Right atrium auricular region (tissue), 2 donors: ENCODE results near the gene NUDT16L1. TPM values are rescaled to one million over a fixed set of nuclear protein-coding genes. Genes with fewer than 3 reads are reported as not detected.
"Not testable (repeated sequence)": the region's sequence is repeated elsewhere in the genome, so short reads cannot be mapped to it uniquely, and the experiment has no call there.

Source experiments
- DNase-seq: peaks from one replicate; pipeline ENCODE4 v3.0.0-alpha.2; 2019; ENCODE audit warnings: low spot score
- H3K27ac ChIP-seq, 2 donors: fragments of 200-600 bp; sonication (generic); 1 replicate in 1 of 2; 2 replicates in 1 of 2; pipeline ENCODE4 v1.5.1; 2016 to 2019
- H3K27me3 ChIP-seq, 2 donors: fragments of 200-600 bp; sonication (generic); one replicate each; pipeline versions ENCODE4 v1.5.1 to v1.6.0; 2017 to 2019
- H3K36me3 ChIP-seq: fragments of 200-600 bp; sonication (generic); one replicate; pipeline ENCODE4 v1.5.1; 2016
- H3K4me1 ChIP-seq, 2 donors: fragments of 200-600 bp; sonication (generic); one replicate each; pipeline versions ENCODE4 v1.5.1 to v1.6.0; 2017 to 2019
- H3K4me3 ChIP-seq, 2 donors: fragments of 200-600 bp; sonication (generic); 1 replicate in 1 of 2; 2 replicates in 1 of 2; pipeline ENCODE4 v1.5.1; 2017 to 2019; ENCODE audit warnings: mild to moderate bottlenecking in 1 of 2, moderate library complexity in 1 of 2
- H3K9me3 ChIP-seq, 2 donors: fragments of 200-600 bp; sonication (generic); one replicate each; pipeline ENCODE4 v1.5.1; 2019
- CTCF ChIP-seq, 2 donors: fragments of 200-600 bp; sonication (generic); IDR thresholded peaks; one replicate each; pipeline ENCODE4 v1.5.1; 2019; ENCODE audit warnings: antibody characterized with exemption in 2 of 2
- microRNA-seq, 2 donors: library from miRNA; unstranded; fragments of <30 nt; microRNA quantifications; one replicate each; pipeline ENCODE4, GENCODE V29; 2016 to 2017; ENCODE audit warnings: borderline number of aligned reads in 2 of 2, borderline replicate concordance in 1 of 2
- total RNA-seq, 2 donors: library from RNA; depleted of rRNA; stranded (reverse); fragments of >200 nt; gene quantifications; one replicate each; pipeline ENCODE4 v1.1.0, GENCODE V29; 2016

The NUDT16L1 gene
- total RNA-seq, 2 donors from 2014 or later = 25.5 to 61.5 TPM

GRCh38 chr16:4737545-4737944, 44.2 kb downstream of the NUDT16L1 start:
- H3K36me3 ChIP-seq = no peaks in the 10 kb centered on the region
- H3K27ac ChIP-seq = no peak overlapping the region
- H3K27me3 ChIP-seq = no peaks in the 10 kb centered on the region
- H3K9me3 ChIP-seq = no peaks in the 10 kb centered on the region
- no peak overlapping the region for H3K4me3 ChIP-seq
- H3K4me1 ChIP-seq = peaks cover 0 to 9% of the 10 kb centered on the region in 2 donors
- no peak for TF ChIP-seq CTCF (IDR thresholded peaks at IDR 0.05)
- DNase-seq = no peak

GRCh38 chr16:4738370-4738769, 45.0 kb downstream of the NUDT16L1 start:
- H3K27me3 ChIP-seq, H3K4me3 ChIP-seq, H3K36me3 ChIP-seq, H3K4me1 ChIP-seq, DNase-seq, H3K9me3 ChIP-seq, H3K27ac ChIP-seq: not testable (repeated sequence)

DNA sequence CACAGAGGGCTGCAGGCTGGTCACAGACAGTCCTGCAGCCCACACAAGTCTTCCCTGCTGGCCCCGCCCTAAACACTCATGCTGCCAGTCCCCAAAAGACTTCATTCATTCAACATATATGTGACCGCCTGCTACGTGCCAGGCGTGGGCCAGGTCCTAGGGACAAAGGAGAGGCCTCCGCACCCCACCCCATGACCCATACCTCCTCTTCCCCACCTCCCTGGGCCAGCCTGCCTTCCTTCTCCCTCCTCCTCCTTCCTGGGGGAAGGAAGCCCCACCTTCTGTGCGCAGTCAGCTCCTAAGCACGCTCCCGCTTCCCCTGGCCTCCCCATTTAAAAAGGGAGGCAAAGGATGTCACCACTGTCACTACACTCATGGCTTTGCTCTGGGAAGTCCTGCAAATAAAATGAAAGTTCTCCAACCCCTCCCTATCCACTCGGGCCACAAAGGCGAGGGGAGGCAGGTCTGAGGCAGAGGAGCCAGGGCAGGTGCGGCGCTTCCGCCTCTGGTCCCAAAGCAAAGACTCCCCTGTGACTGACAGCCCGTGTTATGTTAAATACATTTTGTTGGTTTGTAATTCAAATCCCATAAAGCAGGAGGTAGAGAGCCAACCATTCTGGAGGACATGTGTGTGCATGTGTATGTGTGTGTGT, 50.0 kb downstream of the NUDT16L1 start:
- H3K36me3 ChIP-seq = no peaks in the 10 kb centered on the region
- no peaks in the 10 kb centered on the region for H3K4me1 ChIP-seq
- H3K27ac ChIP-seq = no peak overlapping the region
- no peak for TF ChIP-seq CTCF (IDR thresholded peaks at IDR 0.05)
- no peaks in the 10 kb centered on the region for H3K9me3 ChIP-seq
- DNase-seq = no peak
- H3K4me3 ChIP-seq = no peak overlapping the region
- H3K27me3 ChIP-seq = no peaks in the 10 kb centered on the region

DNA sequence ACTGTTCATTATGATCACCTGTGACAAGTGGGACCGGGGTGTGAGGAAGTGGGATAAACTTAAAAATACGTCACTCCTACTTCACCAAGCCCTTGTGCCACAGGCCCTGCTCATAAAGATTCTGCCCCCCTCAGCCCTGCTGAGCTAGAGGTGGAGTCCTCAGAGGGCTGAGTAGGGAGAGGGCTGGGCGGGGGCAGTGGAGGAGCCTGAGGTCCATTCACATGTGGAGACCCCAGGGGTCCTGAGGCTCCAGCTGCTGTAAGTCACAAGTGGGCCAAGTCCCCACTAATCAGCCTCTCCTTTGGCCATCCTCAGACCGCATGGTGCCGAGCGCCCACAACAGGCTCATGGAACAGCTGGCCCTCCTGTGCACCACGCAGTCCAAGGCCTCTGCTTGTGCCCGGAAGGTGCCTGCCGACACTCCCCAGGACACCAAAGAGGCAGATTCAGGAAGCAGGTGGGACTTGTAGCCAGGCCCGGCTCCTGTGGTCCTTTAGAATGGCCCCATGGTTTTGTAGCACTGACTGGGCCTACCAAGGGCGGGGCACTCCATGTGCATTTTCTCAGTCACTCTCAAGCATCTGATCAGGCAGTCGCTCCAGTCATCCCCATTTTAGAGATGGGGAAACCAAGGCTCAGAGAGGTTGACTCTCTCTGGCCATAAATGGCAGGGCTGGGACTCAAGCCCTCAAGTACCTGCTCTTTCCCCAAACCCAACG, 51.4 kb downstream of the NUDT16L1 start:
- H3K4me3 ChIP-seq = no peak overlapping the region
- TF ChIP-seq CTCF (IDR thresholded peaks at IDR 0.05) = no peak
- H3K4me1 ChIP-seq = no peaks in the 10 kb centered on the region
- H3K27me3 ChIP-seq = no peaks in the 10 kb centered on the region
- H3K9me3 ChIP-seq = no peaks in the 10 kb centered on the region
- no peaks in the 10 kb centered on the region for H3K36me3 ChIP-seq
- H3K27ac ChIP-seq = no peak overlapping the region
- no peak for DNase-seq

GRCh38 chr16:4745274-4745569, 51.9 kb downstream of the NUDT16L1 start:
- no peaks in the 10 kb centered on the region for H3K36me3 ChIP-seq
- H3K27ac ChIP-seq = no peak overlapping the region
- H3K9me3 ChIP-seq = no peaks in the 10 kb centered on the region
- H3K4me1 ChIP-seq = no peaks in the 10 kb centered on the region
- no peak overlapping the region for H3K4me3 ChIP-seq
- no peak for DNase-seq
- no peak for TF ChIP-seq CTCF (IDR thresholded peaks at IDR 0.05)
- H3K27me3 ChIP-seq = no peaks in the 10 kb centered on the region

Small RNAs within 50 kb of the gene (microRNA-seq; reads per million reads assigned to microRNA genes)
- gene MIR6769A = 0 reads per million in 2 donors

Other genes starting within 250 kb of the NUDT16L1 start
- 10 to 100 TPM; 18.7 to 36.3 TPM for gene NMRAL1, start 218.9 kb upstream of the NUDT16L1 start, total RNA-seq
- 100 to 1,000 TPM in 1 of 2 donors, 10 to 100 TPM in 1; 98.7 to 101 TPM for gene HMOX2, start 217.2 kb upstream of the NUDT16L1 start, total RNA-seq
- 10 to 100 TPM; 29.6 to 42.9 TPM for gene CDIP1, start 154.8 kb upstream of the NUDT16L1 start, total RNA-seq
- gene C16orf96, start 137.2 kb upstream of the NUDT16L1 start, total RNA-seq = under 1 TPM in 1 of 2 donors, not detected in 1; 0.24 TPM
- gene UBALD1, start 78.7 kb upstream of the NUDT16L1 start, total RNA-seq = 10 to 100 TPM; 10.8 to 12.2 TPM
- gene MGRN1, start 68.7 kb upstream of the NUDT16L1 start, total RNA-seq = 10 to 100 TPM; 35.6 to 47.4 TPM
- 10 to 100 TPM in 1 of 2 donors, 1 to 10 TPM in 1; 6.7 to 13.5 TPM for gene ANKS3, start 40.7 kb downstream of the NUDT16L1 start, total RNA-seq
- gene DNAAF8, start 41.0 kb downstream of the NUDT16L1 start, total RNA-seq = under 1 TPM; 0.39 to 0.44 TPM
- 1 to 10 TPM; 4.3 to 7.5 TPM for gene ZNF500, start 73.6 kb downstream of the NUDT16L1 start, total RNA-seq
- not detected for gene SEPTIN12, start 94.8 kb downstream of the NUDT16L1 start, total RNA-seq
- gene SMIM22, start 101.8 kb downstream of the NUDT16L1 start, total RNA-seq = not detected
- gene ROGDI, start 109.1 kb downstream of the NUDT16L1 start, total RNA-seq = 10 to 100 TPM; 50.0 to 65.6 TPM
- 10 to 100 TPM; 37.4 to 39.4 TPM for gene GLYR1, start 153.7 kb downstream of the NUDT16L1 start, total RNA-seq
- 10 to 100 TPM; 26.1 to 29.7 TPM for gene UBN1, start 153.9 kb downstream of the NUDT16L1 start, total RNA-seq
- gene PPL, start 243.6 kb downstream of the NUDT16L1 start, total RNA-seq = 10 to 100 TPM in 1 of 2 donors, 1 to 10 TPM in 1; 7.5 to 17.1 TPM